ENCODE results near the gene ATP2B2. TPM values are rescaled to one million over a fixed set of nuclear protein-coding genes. Genes with fewer than 3 reads are reported as not detected.

The ATP2B2 gene
- total and polyA plus RNA-seq, 9 of the 15 experiments (the other 6 are each of a cell fraction or from before 2014, with no cell fraction given) = 0.06 TPM; not detected in 8

DNA sequence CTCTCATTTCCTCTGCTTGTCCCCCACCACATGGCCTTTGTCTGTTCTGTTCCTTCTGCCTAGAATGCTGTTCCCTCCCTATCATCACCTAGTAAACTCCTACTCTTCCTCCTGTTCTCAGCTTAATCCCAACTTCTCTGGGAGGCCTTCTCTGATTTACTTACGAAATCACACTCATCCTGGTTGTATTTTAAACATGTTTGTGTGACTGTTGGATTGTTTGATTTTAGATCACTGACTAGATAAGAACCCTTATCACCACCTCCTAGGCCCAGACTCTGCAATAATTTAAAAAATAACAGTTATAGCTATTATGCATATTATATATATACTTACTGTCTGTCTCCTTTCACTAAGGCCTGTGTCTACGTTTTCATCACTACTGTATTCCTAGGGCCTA is 26.1 kb downstream of the ATP2B2 start:
- no peaks in the 10 kb centered on the region for H3K36me3 ChIP-seq (ENCODE audit: control insufficient read depth, insufficient read depth, low read length)
- in situ Hi-C loops (cut with MboI) (no loop called here), intact Hi-C loops (cut with micrococcal nuclease) (no loop called here)
- H3K79me2 ChIP-seq (ENCODE audit: control insufficient read depth, insufficient read depth, low read length) = no peaks in the 10 kb centered on the region
- H2AFZ ChIP-seq (ENCODE audit: low read depth, low read length) = no peak overlapping the region
- FAIRE-seq (no peak), ATAC-seq (no peak), DNase-seq (ENCODE audit: extremely low read depth in 1 of 4, low spot score in 3 of 4) (no peak)
- H3K4me1 ChIP-seq (replicated peaks in 1 of 2; ENCODE audit: control insufficient read depth in 2 of 2, insufficient read depth in 2 of 2, low read length in 2 of 2) = no peaks in the 10 kb centered on the region
- peaks cover under 1% of the 10 kb centered on the region for H3K9me1 ChIP-seq (ENCODE audit: control insufficient read depth, insufficient read depth, low read length)
- CTCF ChIA-PET (ENCODE audit: low intra/inter-chr PET ratio) = no interaction called here
- no peak for TF ChIP-seq RBBP5 (IDR thresholded peaks at IDR 0.05; ENCODE audit: borderline replicate concordance, insufficient read depth, low read length, poor library complexity, severe bottlenecking)
- no peak for TF ChIP-seq ZNF77 (CRISPR knock-in tag; IDR thresholded peaks at IDR 0.05)
- TF ChIP-seq TCF7L2 (IDR thresholded peaks at IDR 0.05; ENCODE audit: low read depth, low read length) = no peak
- TF ChIP-seq HDAC3 (IDR thresholded peaks at IDR 0.05; ENCODE audit: borderline replicate concordance, partially characterized antibody) = no peak
- TF ChIP-seq ZNF551 (CRISPR knock-in tag; IDR thresholded peaks at IDR 0.05) = no peak
- no peak for TF ChIP-seq MBD2 (IDR thresholded peaks at IDR 0.05; ENCODE audit: borderline replicate concordance, low read depth)
- TF ChIP-seq SP1 (CRISPR knock-in tag; IDR thresholded peaks at IDR 0.05) = no peak
- TF ChIP-seq STAG1 (CRISPR knock-in tag; IDR thresholded peaks at IDR 0.05; ENCODE audit: borderline replicate concordance) = no peak
- TF ChIP-seq UBTF (IDR thresholded peaks at IDR 0.05; ENCODE audit: borderline replicate concordance in 1 of 2, low read depth in 2 of 2, low read length in 2 of 2) = no peak
- TF ChIP-seq, protein P1, sequence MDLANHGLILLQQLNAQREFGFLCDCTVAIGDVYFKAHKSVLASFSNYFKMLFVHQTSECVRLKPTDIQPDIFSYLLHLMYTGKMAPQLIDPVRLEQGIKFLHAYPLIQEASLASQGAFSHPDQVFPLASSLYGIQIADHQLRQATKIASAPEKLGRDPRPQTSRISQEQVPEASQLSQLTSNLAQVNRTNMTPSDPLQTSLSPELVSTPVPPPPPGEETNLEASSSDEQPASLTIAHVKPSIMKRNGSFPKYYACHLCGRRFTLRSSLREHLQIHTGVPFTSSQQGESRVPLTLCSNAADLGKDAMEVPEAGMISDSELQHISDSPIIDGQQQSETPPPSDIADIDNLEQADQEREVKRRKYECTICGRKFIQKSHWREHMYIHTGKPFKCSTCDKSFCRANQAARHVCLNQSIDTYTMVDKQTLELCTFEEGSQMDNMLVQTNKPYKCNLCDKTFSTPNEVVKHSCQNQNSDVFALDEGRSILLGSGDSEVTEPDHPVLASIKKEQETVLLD (IDR thresholded peaks at IDR 0.05) = no peak
- no peak for TF ChIP-seq SRF (CRISPR knock-in tag; IDR thresholded peaks at IDR 0.05)
- no peak for TF ChIP-seq BDP1 (IDR thresholded peaks at IDR 0.05; ENCODE audit: insufficient read depth, insufficient read length)
- TF ChIP-seq, protein P2, sequence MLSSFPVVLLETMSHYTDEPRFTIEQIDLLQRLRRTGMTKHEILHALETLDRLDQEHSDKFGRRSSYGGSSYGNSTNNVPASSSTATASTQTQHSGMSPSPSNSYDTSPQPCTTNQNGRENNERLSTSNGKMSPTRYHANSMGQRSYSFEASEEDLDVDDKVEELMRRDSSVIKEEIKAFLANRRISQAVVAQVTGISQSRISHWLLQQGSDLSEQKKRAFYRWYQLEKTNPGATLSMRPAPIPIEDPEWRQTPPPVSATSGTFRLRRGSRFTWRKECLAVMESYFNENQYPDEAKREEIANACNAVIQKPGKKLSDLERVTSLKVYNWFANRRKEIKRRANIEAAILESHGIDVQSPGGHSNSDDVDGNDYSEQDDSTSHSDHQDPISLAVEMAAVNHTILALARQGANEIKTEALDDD (IDR thresholded peaks at IDR 0.05) = no peak
- no peak for TF ChIP-seq POLR3A (IDR thresholded peaks at IDR 0.05; ENCODE audit: borderline replicate concordance, extremely low read depth, insufficient read depth, insufficient read length)
- no peak for TF ChIP-seq ZFP30 (CRISPR knock-in tag; IDR thresholded peaks at IDR 0.05; ENCODE audit: borderline replicate concordance)
- no peak for TF ChIP-seq STAT5B (CRISPR knock-in tag; IDR thresholded peaks at IDR 0.05)
- TF ChIP-seq MAFG (tag; conservative IDR thresholded peaks at IDR 0.05) = no peak
- POLR2A ChIA-PET = no interaction called here
- no peak overlapping the region for H3K4me3 ChIP-seq
- BruUV-seq (replicated peaks) = no TSS peak
- no peak overlapping the region for H3K4me2 ChIP-seq (ENCODE audit: insufficient read depth, low read length)
- no peak overlapping the region for H3K9ac ChIP-seq (ENCODE audit: insufficient read depth in 1 of 2, low read depth in 2 of 2, low read length in 2 of 2)
- no peak overlapping the region for H3K27ac ChIP-seq (ENCODE audit: extremely low read depth, low read depth, low read length)
- H3K9me3 ChIP-seq (replicated peaks; ENCODE audit: control insufficient read depth, insufficient read depth, low read depth, low read length) = no peaks in the 10 kb centered on the region
- H3K27me3 ChIP-seq (ENCODE audit: control insufficient read depth in 2 of 2, insufficient read depth in 2 of 2, low read length in 2 of 2) = peaks cover 10 to 37% of the 10 kb centered on the region in 2 experiments; a peak in 4 of 5 replicates
- peaks cover 9% of the 10 kb centered on the region; the same call in 1 of the 2 replicates for H4K20me1 ChIP-seq (replicated peaks; ENCODE audit: control insufficient read depth, insufficient read depth, low read length)
- WGBS (ENCODE audit: insufficient coverage, low coverage, missing lambda C conversion rate) = 0% methylated on average over 2 of the region's 2 CpGs
